Neural progenitor cell (in vitro differentiated cells): Measurements from ENCODE around the gene IL1RAP. TPM values are rescaled to one million over a fixed set of nuclear protein-coding genes. Genes with fewer than 3 reads are reported as not detected.

Experiments used
- DNase-seq: peaks from one replicate; pipeline ENCODE4 v3.0.0-alpha.2; 2016; ENCODE audit warnings: low spot score
- H2AFZ ChIP-seq: fragments of 200-600 bp; sonication (generic); replicated peaks from 2 replicates; pipeline ENCODE4 v1.6.1; 2016; ENCODE audit warnings: antibody characterized with exemption
- H3F3A ChIP-seq: fragments of 200-600 bp; sonication (generic); 2 replicates; pipeline ENCODE4 v1.6.1; 2016; ENCODE audit warnings: antibody characterized with exemption, low read depth
- H3K27ac ChIP-seq: fragments of 200-600 bp; sonication (generic); 2 replicates; pipeline ENCODE4 v1.5.1; 2016; ENCODE audit warnings: mild to moderate bottlenecking
- H3K27me3 ChIP-seq: fragments of 200-600 bp; sonication (generic); 2 replicates; pipeline ENCODE4 v1.6.1; 2016; ENCODE audit warnings: mild to moderate bottlenecking, moderate library complexity
- H3K36me3 ChIP-seq: fragments of 200-600 bp; sonication (generic); 2 replicates; pipeline ENCODE4 v1.5.1; 2016
- H3K4me1 ChIP-seq: fragments of 200-600 bp; sonication (generic); 2 replicates; pipeline ENCODE4 v1.6.1; 2016; ENCODE audit warnings: mixed run types
- H3K4me2 ChIP-seq: fragments of 200-600 bp; sonication (generic); 2 replicates; pipeline ENCODE4 v1.6.1; 2016
- H3K4me3 ChIP-seq: fragments of 200-600 bp; sonication (generic); 2 replicates; pipeline ENCODE4 v1.5.1; 2016
- H3K79me2 ChIP-seq: fragments of 200-600 bp; sonication (generic); 2 replicates; pipeline ENCODE4 v1.6.1; 2016; ENCODE audit warnings: low read depth
- H3K9ac ChIP-seq: fragments of 200-600 bp; sonication (generic); 2 replicates; pipeline ENCODE4 v1.6.1; 2016
- H3K9me3 ChIP-seq: fragments of 200-600 bp; sonication (generic); 2 replicates; pipeline ENCODE4 v1.5.1; 2016; ENCODE audit warnings: low read depth
- H4K20me1 ChIP-seq: fragments of 200-600 bp; sonication (generic); 2 replicates; pipeline ENCODE4 v1.6.1; 2016; ENCODE audit warnings: low read depth
- H3K27ac Mint-ChIP-seq: 3 replicates; pipeline ENCODE4 v1.8.0; 2021; ENCODE audit warnings: mixed read lengths
- H3K27me3 Mint-ChIP-seq: 2 replicates; pipeline ENCODE4 v1.8.0; 2022; ENCODE audit warnings: low read depth, mild to moderate bottlenecking, inconsistent platforms, moderate library complexity, mixed read lengths; ENCODE audit not compliant: insufficient read depth
- H3K36me3 Mint-ChIP-seq: 3 replicates; pipeline ENCODE4 v1.8.0; 2021; ENCODE audit warnings: mixed read lengths
- H3K4me1 Mint-ChIP-seq: 3 replicates; pipeline ENCODE4 v1.8.0; 2021; ENCODE audit warnings: mixed read lengths
- H3K4me3 Mint-ChIP-seq: 3 replicates; pipeline ENCODE4 v1.8.0; 2021; ENCODE audit warnings: mild to moderate bottlenecking, moderate library complexity, mixed read lengths
- H3K9me3 Mint-ChIP-seq: 3 replicates; pipeline ENCODE4 v1.8.0; 2020; ENCODE audit warnings: mixed read lengths
- EZH2 ChIP-seq: fragments of 200-600 bp; sonication (generic); IDR thresholded peaks from 2 replicates; pipeline ENCODE4 v1.6.1; 2017; ENCODE audit warnings: antibody characterized with exemption, mild to moderate bottlenecking, moderate library complexity
- EZH2phosphoT487 ChIP-seq: fragments of 200-600 bp; sonication (generic); IDR thresholded peaks from 2 replicates; pipeline ENCODE4 v1.6.1; 2017; ENCODE audit warnings: antibody characterized with exemption
- total RNA-seq: library from RNA; depleted of rRNA; stranded (reverse); fragments of >200 nt; gene quantifications from 2 replicates; pipeline ENCODE4 v1.2.3, GENCODE V29; 2015; ENCODE audit warnings: low replicate concordance
- TF ChIP-seq, protein P1 (sequence below): fragments of 200-600 bp; sonication (generic); IDR thresholded peaks from 2 replicates; pipeline ENCODE4 v1.5.1; 2017; ENCODE audit warnings: antibody characterized with exemption, mild to moderate bottlenecking

The IL1RAP gene
- total RNA-seq, 1 donor from 2014 or later: 11.3 TPM

DNA sequence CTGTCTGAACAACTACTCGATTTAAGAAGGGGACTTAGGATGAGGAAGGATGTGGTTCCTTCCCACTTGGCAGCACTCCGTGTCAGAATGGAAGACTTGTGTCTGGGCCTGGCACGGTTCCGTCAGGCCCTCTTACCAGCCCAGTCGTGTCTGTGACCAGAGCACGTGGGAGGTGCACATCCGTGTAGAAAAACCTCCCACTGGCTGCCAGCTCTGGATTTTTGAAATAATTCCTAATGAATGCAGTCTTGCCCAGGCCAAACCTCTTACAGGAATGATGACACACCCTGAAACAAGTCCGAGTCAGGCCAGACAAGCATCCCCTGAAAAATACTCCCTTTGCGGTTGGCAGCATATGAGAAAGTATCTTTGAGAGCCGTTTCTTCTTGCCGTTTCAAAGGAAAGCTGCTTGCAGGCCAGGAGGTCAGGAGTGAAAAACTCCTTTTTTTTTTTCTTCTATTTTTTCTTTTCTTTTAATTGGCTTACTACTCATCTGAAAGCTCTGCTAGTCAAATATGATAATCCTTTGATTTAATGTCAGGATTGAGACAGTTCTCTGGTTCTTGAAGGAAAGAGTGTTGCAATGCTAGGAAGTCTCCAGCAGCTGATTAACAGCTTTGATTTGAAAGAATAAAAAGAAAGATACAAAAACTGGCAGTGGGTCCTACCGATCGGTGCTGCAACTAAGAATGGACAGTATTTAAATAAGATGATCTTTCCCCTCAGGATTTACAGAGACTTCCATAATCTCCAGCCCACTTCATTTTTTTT is 19.8 kb downstream of the IL1RAP start:
- Histone ChIP-seq H3K36me3 (no peaks in the 10 kb centered on the region), H3K27ac (no peak overlapping the region), H2AFZ (no peak overlapping the region), H3K4me3 (no peak overlapping the region), H3K79me2 (no peaks in the 10 kb centered on the region), H3K4me1 (no peaks in the 10 kb centered on the region), H4K20me1 (no peaks in the 10 kb centered on the region), H3K4me2 (no peak overlapping the region), H3K9me3 (no peaks in the 10 kb centered on the region), H3K9ac (no peak overlapping the region), H3K27me3 (no peaks in the 10 kb centered on the region), H3F3A (no peaks in the 10 kb centered on the region)
- H3K36me3 Mint-ChIP-seq: peaks cover 6% of the 10 kb centered on the region
- no peak overlapping the region for H3K27ac Mint-ChIP-seq
- H3K9me3 Mint-ChIP-seq: no peaks in the 10 kb centered on the region
- TF ChIP-seq EZH2phosphoT487: no peak
- no peak for TF ChIP-seq EZH2
- TF ChIP-seq, protein P1, sequence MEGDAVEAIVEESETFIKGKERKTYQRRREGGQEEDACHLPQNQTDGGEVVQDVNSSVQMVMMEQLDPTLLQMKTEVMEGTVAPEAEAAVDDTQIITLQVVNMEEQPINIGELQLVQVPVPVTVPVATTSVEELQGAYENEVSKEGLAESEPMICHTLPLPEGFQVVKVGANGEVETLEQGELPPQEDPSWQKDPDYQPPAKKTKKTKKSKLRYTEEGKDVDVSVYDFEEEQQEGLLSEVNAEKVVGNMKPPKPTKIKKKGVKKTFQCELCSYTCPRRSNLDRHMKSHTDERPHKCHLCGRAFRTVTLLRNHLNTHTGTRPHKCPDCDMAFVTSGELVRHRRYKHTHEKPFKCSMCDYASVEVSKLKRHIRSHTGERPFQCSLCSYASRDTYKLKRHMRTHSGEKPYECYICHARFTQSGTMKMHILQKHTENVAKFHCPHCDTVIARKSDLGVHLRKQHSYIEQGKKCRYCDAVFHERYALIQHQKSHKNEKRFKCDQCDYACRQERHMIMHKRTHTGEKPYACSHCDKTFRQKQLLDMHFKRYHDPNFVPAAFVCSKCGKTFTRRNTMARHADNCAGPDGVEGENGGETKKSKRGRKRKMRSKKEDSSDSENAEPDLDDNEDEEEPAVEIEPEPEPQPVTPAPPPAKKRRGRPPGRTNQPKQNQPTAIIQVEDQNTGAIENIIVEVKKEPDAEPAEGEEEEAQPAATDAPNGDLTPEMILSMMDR: no peak
- peaks cover 20% of the 10 kb centered on the region for H3K4me1 Mint-ChIP-seq
- no peaks in the 10 kb centered on the region for H3K27me3 Mint-ChIP-seq
- no peak overlapping the region for H3K4me3 Mint-ChIP-seq
- no peak for DNase-seq

DNA sequence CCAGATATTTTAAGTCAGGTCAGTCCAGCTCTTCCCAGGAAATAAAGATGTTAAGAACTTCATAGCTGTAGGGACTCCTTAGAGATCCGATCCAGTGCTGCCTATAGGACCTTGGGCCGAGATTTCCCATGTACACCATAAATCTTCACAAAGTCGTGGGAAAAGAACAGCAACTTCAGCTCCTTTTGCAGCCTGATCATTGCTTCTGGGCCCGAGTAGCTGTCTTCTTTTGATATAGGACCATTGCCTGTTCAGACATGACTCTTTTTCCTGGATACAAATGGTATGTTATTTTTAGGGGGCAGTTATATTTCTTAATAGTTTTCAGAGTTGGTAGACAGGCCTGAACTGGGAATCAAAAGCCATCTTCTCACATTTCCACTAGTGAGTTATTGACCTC is 20.5 kb downstream of the IL1RAP start:
- Histone ChIP-seq H3K4me1 (no peaks in the 10 kb centered on the region), H4K20me1 (no peaks in the 10 kb centered on the region), H2AFZ (no peak overlapping the region), H3K79me2 (no peaks in the 10 kb centered on the region), H3K9me3 (no peaks in the 10 kb centered on the region), H3K27ac (no peak overlapping the region), H3K9ac (no peak overlapping the region), H3K36me3 (no peaks in the 10 kb centered on the region), H3K4me3 (no peak overlapping the region), H3F3A (no peaks in the 10 kb centered on the region), H3K4me2 (no peak overlapping the region), H3K27me3 (no peaks in the 10 kb centered on the region)
- Mint-ChIP-seq H3K4me1 (peaks cover 22% of the 10 kb centered on the region), H3K9me3 (no peaks in the 10 kb centered on the region), H3K4me3 (no peak overlapping the region), H3K27me3 (no peaks in the 10 kb centered on the region), H3K36me3 (peaks cover 2% of the 10 kb centered on the region), H3K27ac (no peak overlapping the region)
- TF ChIP-seq EZH2phosphoT487 (no peak), EZH2 (no peak)
- TF ChIP-seq, protein P1: no peak
- DNase-seq: no peak

DNA sequence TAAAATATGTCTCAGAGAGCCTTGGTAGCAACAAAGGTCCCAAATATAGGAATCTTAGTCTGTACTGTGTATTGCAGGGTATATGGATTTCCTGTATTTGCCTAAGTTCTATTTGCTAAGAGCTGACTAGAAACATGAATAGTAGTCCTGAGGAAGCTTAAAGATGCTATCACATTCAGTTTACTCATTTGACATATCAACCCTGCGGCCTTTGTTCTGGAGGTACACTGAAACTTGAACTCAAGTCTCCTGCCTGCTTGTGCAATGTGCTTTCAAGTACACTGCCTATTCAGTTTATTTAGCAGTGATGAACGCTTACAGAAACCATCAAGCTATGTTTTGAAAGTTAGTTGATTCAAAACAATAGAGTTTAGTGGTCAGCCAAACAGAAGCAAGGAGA is 21.1 kb downstream of the IL1RAP start:
- Histone ChIP-seq H3K4me1 (peaks cover under 1% of the 10 kb centered on the region), H3K4me2 (no peak overlapping the region), H3F3A (no peaks in the 10 kb centered on the region), H3K9ac (no peak overlapping the region), H3K9me3 (no peaks in the 10 kb centered on the region), H3K36me3 (no peaks in the 10 kb centered on the region), H3K79me2 (no peaks in the 10 kb centered on the region), H3K27ac (no peak overlapping the region), H3K27me3 (no peaks in the 10 kb centered on the region), H2AFZ (no peak overlapping the region), H4K20me1 (no peaks in the 10 kb centered on the region), H3K4me3 (no peak overlapping the region)
- Mint-ChIP-seq H3K36me3 (peaks cover 2% of the 10 kb centered on the region), H3K27ac (no peak overlapping the region), H3K4me1 (peaks cover 22% of the 10 kb centered on the region), H3K4me3 (no peak overlapping the region), H3K9me3 (no peaks in the 10 kb centered on the region), H3K27me3 (no peaks in the 10 kb centered on the region)
- TF ChIP-seq EZH2: no peak
- TF ChIP-seq EZH2phosphoT487: no peak
- DNase-seq: no peak

DNA sequence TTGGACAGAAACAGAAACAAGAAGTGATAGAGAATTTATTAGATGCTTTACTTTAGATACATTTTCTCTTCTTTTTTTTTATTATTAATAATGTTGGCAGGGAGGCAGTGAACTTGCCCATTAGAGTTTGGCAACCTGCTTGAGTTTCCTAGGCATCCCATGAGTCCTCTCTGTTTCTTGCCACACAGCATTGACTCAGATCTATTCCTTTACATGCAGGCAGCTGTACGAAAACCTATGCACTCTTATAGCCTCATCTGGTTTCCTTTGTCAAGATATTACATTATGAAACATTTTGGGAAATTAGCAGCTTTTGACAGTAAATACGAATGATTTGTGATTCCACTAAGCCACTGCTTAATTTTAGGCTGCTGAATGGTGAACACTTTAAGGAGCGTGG is 23.3 kb downstream of the IL1RAP start:
- Histone ChIP-seq H4K20me1 (no peaks in the 10 kb centered on the region), H3K27ac (no peak overlapping the region), H3K36me3 (no peaks in the 10 kb centered on the region), H3K9ac (no peak overlapping the region), H2AFZ (no peak overlapping the region), H3K79me2 (no peaks in the 10 kb centered on the region), H3K9me3 (no peaks in the 10 kb centered on the region), H3K27me3 (peaks cover 9% of the 10 kb centered on the region), H3K4me2 (no peak overlapping the region), H3K4me3 (no peak overlapping the region), H3F3A (no peaks in the 10 kb centered on the region), H3K4me1 (peaks cover 15% of the 10 kb centered on the region)
- Mint-ChIP-seq H3K27ac (no peak overlapping the region), H3K36me3 (no peaks in the 10 kb centered on the region), H3K27me3 (no peaks in the 10 kb centered on the region), H3K9me3 (no peaks in the 10 kb centered on the region), H3K4me3 (no peak overlapping the region), H3K4me1 (peaks cover 40% of the 10 kb centered on the region)
- DNase-seq: no peak
- no peak for TF ChIP-seq EZH2phosphoT487
- TF ChIP-seq EZH2: no peak
- TF ChIP-seq, protein P1: no peak
